CD4-positive, alpha-beta T cell treated with Interleukin-15 for 1 hour (primary cell): ENCODE data around the gene FIGLA.
"Not testable (repeated sequence)": the region's sequence is repeated elsewhere in the genome, so short reads cannot be mapped to it uniquely, and the experiment has no call there.

ENCODE experiments used
- DNase-seq: peaks from one replicate; pipeline ENCODE4 v3.0.0-alpha.2; 2020

FIGLA gene

DNA sequence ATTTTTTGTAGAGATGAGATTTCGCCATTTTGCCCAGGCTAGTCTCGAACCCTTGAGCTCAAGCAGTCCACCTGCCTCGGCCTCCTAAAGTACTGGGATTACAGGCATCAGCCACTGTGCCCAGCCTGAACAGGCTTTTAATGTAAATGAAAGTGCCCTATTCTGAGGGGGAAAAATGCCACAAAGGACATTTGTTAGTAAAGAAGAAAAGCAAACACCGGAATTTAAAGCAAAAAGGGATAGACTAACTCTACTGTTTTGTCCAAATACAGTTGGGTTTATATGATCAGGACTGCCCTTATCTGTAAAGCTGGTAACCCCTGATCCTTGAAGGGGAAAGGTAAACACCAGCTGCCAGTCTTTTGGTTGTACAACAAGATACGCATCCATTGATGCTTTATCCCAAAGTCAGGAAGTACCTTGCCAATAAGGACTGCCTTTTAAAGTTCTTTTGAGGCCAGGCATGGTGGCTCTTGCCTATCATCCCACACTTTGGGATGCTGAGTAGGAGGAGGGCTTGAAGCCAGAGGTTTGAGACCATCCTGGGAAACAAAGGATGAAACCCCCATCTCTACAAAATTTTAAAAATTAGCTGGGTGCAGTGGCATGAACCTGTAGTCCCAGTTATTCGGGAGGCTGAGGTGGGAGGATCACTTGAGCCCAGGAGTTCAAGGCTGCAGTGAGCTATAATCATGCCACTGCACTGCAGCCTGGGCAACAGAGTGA is 16.8 kb upstream of the FIGLA start:
- no peak for DNase-seq

DNA sequence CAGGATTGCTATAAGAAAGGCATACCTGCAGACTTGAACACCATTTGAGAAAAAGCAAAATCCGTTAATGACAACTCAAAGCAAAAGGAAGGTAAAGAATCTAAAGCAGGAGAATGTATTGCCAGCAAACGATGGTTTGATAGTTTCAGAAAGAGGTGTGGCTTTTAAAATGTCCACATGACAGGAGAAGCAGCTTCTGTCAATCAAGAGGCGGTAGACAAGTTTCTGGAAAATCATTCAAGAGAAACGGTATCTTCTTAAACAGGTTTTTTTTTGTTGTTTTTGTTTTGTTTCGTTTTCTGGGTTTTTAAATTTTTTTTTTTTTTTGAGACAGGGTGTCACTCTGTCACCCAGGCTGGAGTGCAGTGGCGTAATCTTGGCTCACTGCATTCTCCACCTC is 16.2 kb upstream of the FIGLA start:
- DNase-seq, result no peak

DNA sequence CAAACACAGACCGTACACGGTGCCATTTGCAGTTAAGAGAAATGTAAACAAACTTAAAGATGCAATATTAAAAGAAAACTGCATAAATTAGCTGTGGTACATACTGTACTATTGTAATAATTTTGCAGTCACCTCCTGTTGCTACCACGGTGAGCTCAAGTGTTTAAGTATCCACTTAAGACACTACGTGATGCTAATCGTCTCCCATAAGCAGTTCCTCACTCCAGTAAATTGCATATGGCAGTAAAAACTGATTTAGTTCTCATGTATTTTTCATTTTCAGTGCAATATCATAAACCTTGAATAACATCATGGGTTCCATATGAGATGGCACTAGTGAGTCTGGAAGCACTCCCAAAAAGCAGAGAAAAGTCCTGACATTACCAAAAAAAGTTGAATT is 15.6 kb upstream of the FIGLA start:
- DNase-seq, result no peak

- DNase-seq, result no peak
Measured at GRCh38 chr2:70801607-70802263, 11.3 kb upstream of the FIGLA start.

DNA sequence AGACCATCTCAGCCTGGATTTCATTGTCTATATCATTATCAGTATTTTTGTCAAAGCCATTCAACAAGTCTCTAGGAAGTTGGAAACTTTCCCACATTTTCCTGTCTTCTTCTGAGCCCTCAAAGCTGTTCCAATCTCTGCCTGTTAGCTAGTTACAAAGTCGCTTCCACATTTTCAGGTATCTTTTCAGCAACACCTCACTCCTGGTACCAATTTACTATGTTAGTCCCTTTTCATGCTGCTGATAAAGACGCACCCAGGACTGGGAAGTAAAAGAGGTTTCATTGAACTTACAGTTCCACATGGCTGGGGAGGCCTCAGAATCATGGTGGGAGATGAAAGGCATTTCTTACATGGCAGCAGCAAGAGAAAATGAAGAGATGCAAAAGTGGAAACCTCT is 9.3 kb upstream of the FIGLA start:
- DNase-seq, result no peak

- DNase-seq, result not testable (repeated sequence)
Measured at GRCh38 chr2:70797996-70798395, 7.6 kb upstream of the FIGLA start.

DNA sequence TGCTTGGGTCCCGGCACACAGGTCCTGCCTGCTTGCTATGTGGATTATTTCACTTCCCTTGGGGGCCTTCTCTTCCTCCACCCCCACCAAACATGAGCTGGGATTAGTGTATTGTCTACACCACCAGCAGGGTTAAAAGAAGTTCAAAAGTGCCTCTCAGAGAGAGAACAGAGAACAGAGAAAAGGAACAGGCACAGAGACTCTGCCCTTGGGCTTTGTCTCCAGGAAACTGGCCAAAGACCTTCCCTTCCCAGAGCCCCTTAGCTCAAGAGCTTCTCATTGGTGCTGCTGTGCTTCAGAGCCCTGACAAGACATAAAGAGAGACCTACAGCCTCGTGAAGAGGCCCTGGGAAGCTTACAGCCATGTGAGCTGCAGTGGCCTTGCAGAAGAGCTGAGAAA is 7.1 kb upstream of the FIGLA start:
- no peak for DNase-seq

DNA sequence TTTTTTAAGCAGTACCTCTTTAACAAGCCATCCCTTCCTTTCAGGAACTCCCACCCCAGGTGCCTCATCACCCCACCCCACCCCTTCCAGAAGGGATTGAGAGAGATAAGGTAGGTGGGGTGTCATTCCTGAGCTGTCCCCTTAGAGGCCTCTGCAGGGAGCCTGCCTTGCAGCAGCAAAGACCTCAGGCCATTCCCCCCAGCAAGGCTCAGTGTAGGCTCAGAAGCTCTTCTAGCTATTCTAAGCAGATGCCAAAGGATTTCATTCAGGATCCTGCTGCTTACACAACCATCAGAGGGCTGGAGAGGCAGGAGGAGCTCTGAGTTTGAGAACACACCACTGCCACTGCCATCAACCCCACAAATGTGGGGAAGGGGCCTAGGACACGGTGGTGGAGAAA is 5.8 kb upstream of the FIGLA start:
- DNase-seq, result no peak

DNA sequence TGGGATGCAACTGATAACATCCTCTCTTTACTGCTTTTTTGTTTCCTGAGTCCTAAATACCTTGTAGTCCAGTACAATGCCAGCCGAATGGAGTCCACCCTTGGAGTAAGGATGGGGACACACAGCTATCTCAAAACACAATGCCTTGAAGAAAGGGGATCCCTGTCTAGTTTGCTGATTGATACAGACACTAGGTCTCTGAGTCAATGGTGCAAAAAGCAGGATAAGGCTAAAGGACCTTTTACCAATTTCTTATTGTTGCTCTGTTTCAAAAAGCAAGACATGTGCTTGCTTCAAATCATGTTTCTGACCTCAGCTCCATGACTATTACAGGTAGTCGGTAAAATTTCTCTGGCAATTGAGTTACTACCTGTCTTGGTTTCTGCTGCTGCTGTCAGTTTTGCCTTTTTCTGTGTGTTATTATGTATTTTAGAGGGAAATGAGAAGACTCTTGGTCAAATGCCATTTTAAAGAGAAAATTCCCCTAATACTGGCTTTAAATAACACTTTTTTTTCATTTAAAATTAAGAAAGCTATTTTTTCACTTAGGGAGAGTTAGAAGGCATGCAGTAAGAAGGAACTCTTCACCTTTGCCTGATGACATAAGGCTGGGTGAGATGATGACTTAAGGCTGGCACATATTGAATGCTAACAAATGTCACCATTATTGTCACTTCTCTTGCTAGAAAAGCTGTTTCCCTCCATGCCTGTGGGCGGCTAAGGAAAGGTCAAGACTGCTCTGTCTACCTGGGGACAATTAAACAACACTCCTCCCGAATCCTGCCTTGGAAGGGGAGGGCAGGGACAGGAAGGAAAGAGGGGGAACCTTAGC is 4.9 kb upstream of the FIGLA start:
- DNase-seq, result no peak

- peak; percentile 21 for DNase-seq
Measured at GRCh38 chr2:70793450-70793849, 3.0 kb upstream of the FIGLA start.

DNA sequence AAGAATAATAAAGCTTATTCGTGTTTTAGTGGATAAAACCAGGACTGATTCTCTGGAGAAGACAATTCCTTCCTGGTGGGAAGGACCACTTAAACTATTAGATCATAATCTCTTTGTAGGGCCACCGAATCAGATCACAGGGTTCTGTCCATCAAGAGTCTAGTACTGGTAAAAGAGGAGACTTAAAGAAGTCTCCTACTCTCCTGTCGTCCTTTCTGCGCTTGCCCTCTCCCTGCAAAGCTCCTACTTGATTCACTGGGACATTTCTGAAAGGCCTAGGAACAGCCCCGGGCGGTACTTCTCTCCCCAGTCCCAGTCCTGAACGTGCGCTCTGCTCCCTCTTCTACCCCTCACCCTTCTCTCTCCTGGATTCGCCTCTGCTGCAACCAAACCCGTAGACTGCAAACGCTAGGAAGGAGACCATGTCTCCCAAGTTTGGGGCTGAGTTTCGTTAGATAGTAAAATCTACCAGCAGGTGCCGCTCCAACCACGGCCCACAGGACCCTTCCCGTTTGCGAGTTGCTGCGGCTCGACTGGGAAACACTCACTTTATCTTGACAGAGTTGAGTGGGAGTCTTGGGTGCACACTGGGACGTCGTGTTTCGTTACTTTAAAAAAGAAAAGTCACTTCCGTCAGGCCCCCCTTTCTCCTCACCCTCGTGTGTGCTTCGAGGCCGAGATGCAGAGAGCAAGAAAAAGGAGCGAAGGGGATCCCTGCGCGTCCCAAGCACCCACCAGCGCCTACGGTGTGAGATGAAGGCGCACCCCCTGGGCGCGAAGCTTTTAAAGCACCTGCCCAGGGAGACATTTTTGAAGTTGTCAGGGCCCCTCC is 923 bp downstream of the FIGLA start:
- DNase-seq, result peak; percentile 63

GRCh38 chr2:70785137-70785911 is 5.1 kb downstream of the FIGLA start:
- peak; percentile 30 for DNase-seq

GRCh38 chr2:70784320-70784719 is 6.1 kb downstream of the FIGLA start:
- no peak for DNase-seq

- DNase-seq, result no peak
Measured at GRCh38 chr2:70779911-70780545, 10.4 kb downstream of the FIGLA start.

DNA sequence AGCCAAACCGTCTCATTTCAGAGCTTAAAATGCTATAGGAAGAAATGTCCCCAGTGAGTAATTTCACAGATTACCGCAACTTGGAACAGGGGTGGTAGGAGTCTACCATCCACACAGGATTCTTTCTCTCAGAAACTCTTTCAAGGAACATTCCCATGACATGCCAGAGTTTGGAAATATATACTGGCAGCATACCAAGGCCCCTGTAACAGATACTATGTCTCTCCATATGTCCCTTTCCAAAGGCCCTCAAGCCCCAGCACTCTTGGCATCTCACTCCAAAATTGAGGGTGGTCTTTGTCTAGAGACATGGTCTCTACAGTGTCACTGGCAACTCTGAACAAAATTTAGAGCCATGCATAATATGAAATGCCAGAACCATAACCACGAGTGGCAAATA is 11.0 kb downstream of the FIGLA start:
- DNase-seq, result no peak

DNA sequence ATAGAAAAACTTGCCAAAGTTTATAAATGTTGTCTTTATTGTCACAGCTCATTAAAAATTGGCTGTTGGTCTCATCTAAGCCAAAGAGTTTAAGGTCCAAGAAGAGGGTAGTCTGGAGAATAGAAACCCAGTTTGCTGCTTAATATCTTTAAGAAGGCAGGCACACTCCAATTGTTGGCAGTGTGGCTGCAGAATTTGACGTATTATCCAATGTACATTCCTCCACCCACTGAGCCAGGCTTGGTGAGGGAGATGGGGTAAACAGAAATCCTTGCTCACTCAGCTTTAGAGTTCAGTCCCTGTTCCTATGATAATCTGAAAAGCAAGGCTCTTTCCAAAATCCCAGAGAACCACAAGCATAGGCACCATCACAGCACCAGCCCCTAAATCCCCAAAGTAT is 11.8 kb downstream of the FIGLA start:
- no peak for DNase-seq

DNA sequence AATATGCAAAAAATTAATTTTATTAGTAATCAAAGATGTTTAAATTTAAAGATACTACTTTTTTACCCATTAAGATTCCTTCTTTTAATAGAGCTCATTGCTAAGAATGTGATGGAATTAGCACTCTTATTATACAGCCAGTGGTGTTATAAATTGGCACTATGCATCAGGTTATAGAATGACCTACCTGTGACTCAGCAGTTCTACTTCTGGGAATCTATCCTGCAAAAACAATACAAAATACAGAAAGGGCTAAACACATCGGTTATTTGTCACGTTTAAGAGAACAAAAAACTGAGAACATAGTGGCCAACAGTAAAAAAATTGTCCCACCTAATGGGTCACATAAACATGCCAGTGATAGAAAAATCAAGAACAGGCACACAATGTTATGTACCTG is 13.0 kb downstream of the FIGLA start:
- no peak for DNase-seq

- no peak for DNase-seq
Measured at GRCh38 chr2:70776266-70776665, 14.2 kb downstream of the FIGLA start.

DNA sequence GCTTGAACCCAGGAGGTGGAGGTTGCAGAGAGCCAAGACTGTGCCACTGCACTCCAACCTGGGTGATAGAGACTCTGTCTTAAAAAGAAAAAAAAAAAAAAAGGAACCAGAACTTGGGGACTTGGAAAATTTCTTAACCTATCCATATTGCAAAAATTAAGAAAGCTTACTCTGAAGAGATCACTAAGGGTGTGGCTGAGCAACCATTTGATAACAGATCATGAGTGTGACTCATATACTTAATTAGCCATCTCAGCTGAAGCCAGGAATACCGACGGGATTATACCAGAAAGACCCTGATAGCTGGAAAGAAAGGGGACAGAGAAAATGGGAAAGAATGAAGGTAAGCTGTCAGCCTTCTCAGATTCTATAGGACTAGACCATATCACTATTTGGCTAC is 15.3 kb downstream of the FIGLA start:
- DNase-seq, result no peak

- no peak for DNase-seq
Measured at GRCh38 chr2:70772486-70773155, 17.8 kb downstream of the FIGLA start.

- no peak for DNase-seq
Measured at GRCh38 chr2:70771446-70771845, 19.0 kb downstream of the FIGLA start.
